Suprapubic skin (tissue), 4 donors: ENCODE results near the gene ALKBH2.

ENCODE experiments used
- POLR2A ChIP-seq, 2 donors: fragments of 450-650 bp; IDR thresholded peaks; one replicate each; pipeline ENCODE4 v1.6.1; 2017; ENCODE audit warnings: antibody characterized with exemption in 2 of 2, mild to moderate bottlenecking in 2 of 2, moderate library complexity in 2 of 2
- POLR2AphosphoS5 ChIP-seq, 3 donors: sonication (generic); formaldehyde crosslinking; IDR thresholded peaks; one replicate each; pipeline ENCODE4 v1.6.1; 2017; ENCODE audit warnings: antibody characterized with exemption in 3 of 3
- TF ChIP-seq, protein P1 (sequence below), 2 donors: fragments of 200-600 bp in 1 of 2; fragments of 450-650 bp in 1 of 2; sonication (generic) in 1 of 2; IDR thresholded peaks; one replicate each; pipeline ENCODE4 v1.5.1; 2016 to 2019; ENCODE audit warnings: antibody characterized with exemption in 2 of 2, mild to moderate bottlenecking in 1 of 2, moderate library complexity in 1 of 2

DNA sequence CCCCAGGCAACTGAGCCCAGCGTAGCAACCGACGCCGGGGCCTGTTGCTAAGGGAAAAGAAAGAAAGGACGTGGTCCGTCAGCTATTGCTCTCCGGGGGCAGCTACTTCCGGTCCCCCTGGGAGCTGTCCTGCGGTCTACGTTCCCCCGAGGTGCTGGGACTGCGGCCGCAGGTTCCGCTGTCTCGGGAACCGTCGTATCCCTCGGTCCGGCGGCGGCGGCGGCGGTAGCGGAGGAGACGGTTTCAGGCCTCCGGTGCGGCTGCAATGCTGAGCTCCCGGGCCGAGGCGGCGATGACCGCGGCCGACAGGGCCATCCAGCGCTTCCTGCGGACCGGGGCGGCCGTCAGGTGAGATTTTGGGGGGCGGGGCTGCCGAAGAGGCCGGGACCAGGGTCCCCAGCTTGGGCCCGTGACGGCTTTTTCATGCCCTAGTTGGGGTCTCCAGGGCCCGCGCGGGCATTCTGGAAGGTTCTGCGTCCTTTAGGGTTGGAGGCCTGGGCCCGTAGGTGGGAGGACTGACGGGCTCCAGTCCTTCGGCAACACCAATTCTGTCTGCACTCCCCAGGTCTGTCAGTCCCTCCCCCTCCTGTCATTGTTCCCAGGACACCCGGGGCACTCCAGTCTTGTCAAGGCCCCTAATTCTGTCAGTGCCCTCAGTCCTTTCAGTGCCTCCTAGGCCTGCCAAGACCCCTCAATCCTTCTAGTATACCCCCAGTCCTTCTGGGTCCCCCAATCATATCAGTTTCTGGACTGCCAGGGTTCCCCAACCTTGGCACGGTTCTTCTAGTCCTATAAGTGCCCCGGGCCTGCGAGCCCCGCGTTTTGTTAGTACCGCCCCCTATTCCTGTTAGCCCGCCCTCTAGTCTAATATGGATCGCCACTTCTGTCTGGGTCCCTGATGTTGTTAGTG lies 40.6 kb downstream of the ALKBH2 start, which contains the start of gene USP30:
- TF ChIP-seq, protein P1, sequence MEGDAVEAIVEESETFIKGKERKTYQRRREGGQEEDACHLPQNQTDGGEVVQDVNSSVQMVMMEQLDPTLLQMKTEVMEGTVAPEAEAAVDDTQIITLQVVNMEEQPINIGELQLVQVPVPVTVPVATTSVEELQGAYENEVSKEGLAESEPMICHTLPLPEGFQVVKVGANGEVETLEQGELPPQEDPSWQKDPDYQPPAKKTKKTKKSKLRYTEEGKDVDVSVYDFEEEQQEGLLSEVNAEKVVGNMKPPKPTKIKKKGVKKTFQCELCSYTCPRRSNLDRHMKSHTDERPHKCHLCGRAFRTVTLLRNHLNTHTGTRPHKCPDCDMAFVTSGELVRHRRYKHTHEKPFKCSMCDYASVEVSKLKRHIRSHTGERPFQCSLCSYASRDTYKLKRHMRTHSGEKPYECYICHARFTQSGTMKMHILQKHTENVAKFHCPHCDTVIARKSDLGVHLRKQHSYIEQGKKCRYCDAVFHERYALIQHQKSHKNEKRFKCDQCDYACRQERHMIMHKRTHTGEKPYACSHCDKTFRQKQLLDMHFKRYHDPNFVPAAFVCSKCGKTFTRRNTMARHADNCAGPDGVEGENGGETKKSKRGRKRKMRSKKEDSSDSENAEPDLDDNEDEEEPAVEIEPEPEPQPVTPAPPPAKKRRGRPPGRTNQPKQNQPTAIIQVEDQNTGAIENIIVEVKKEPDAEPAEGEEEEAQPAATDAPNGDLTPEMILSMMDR (IDR thresholded peaks at IDR 0.05): no peak
- TF ChIP-seq POLR2A (IDR thresholded peaks at IDR 0.05) (no peak), POLR2AphosphoS5 (IDR thresholded peaks at IDR 0.05) (peak in 2 of 3 donors; percentile 73 to 92)
